Breast epithelium (tissue), 3 donors: Measurements from ENCODE around the gene SERPINB3.

Experiments used
- CTCF ChIP-seq, 3 donors: fragments of 450-650 bp; IDR thresholded peaks; one replicate each; pipeline ENCODE4 v1.5.1; 2016 to 2017; ENCODE audit warnings: antibody characterized with exemption in 3 of 3, mild to moderate bottlenecking in 3 of 3, moderate library complexity in 3 of 3
- POLR2A ChIP-seq: fragments of 450-650 bp; IDR thresholded peaks from one replicate; pipeline ENCODE4 v1.6.1; 2016; ENCODE audit warnings: antibody characterized with exemption, mild to moderate bottlenecking, moderate library complexity

- TF ChIP-seq CTCF (IDR thresholded peaks at IDR 0.05): no peak
- TF ChIP-seq POLR2A: no peak
Observed at GRCh38 chr18:63677500-63678225, 16.0 kb upstream of the SERPINB3 start.
